Stimulated activated effector memory CD8-positive, alpha-beta T cell treated with anti-CD3 and anti-CD28 coated beads, Interleukin-12 subunit alpha, Interleukin-12 subunit beta, amount 100 ng/mL, for 72 hours (primary cell): ENCODE measurements around the gene SYNGAP1.

Experiments used
- ATAC-seq: fragments of 150-1000 bp; cut with Tn5 transposase; 2 replicates; pipeline ENCODE4 v1.10.0; 2021
- DNase-seq, 2 donors: peaks; one replicate each; pipeline ENCODE4 v3.0.0; 2021 to 2022; ENCODE audit warnings: low spot score in 2 of 2
- H3K27ac Mint-ChIP-seq: one replicate; pipeline ENCODE4 v1.8.0; 2022; ENCODE audit warnings: mild to moderate bottlenecking, mixed read lengths
- H3K36me3 Mint-ChIP-seq: one replicate; pipeline ENCODE4 v1.8.0; 2022; ENCODE audit warnings: mild to moderate bottlenecking, mixed read lengths
- H3K4me1 Mint-ChIP-seq: one replicate; pipeline ENCODE4 v1.8.0; 2022; ENCODE audit warnings: mixed read lengths
- H3K4me3 Mint-ChIP-seq: one replicate; pipeline ENCODE4 v1.8.0; 2022; ENCODE audit warnings: mild to moderate bottlenecking, mixed read lengths
- H3K9me3 Mint-ChIP-seq: one replicate; pipeline ENCODE4 v1.8.0; 2022; ENCODE audit warnings: mixed read lengths

The SYNGAP1 gene

DNA sequence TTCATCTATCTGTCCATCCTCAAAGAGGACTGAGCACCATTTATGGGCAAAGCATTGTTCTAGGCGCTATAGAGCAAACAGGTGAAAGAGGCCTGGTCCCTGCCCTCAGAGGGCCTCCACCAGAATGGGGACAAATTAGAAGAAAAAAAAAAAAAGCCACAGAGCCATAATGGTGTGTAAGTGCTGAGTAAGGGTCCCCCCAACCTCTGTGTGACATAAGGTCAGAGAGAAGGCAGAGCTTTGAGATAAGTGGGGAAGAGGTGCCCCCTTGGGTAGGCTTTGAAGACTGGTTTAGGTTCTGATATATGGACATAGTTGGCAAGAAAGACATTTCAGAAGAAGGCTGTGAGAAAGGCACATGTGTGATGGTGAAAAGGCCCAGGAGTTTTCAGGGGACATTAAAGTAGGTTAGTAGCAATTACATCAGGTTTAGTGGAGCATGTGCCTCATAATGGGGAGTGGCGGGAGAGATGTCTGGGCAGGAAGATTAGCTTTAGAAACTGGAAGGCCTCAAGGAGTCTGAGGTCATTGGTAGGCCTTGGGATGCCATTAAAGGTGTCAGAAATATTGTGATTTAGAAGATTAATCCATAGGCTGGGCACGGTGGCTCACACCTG lies 19.2 kb downstream of the SYNGAP1 start:
- Mint-ChIP-seq H3K36me3 (peaks cover 84% of the 10 kb centered on the region), H3K9me3 (no peaks in the 10 kb centered on the region), H3K27ac (peak overlapping the region; percentile 79), H3K4me3 (no peak overlapping the region), H3K4me1 (peaks cover 8% of the 10 kb centered on the region)
- DNase-seq: no peak
- no peak for ATAC-seq

DNA sequence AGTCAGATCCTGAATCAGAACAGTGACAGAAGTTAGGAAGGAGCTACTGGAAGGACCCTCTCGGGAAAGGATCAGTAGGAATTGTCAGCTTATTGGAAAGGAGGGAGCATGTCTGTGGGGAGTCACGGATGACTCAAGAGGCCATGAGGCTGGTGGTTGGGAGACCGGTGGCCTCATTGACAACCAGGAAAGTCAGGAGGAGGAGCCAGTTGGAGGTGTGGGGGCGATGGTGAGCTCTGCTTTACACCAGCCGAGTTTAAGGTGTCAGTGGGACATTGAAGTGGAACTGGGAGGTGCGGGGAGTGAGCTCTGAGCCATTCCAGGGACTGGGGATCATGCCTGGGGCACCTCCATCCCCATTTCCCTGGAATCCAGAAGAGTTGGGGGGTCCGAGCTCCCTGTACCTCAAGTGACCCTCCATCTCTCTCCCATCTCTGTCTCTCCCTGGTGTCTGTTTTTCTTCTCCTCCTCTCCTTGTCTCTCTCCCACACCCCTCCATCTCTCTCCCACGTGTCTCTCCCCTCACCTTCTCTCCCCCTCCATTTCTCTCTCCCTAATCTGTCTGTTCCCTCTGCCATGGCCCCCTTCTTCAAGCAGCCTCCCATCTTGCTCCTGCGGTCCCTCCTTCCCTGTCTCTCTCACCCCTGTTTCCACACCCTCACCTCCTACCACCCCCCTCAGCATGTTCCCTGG lies 20.2 kb downstream of the SYNGAP1 start:
- H3K9me3 Mint-ChIP-seq: no peaks in the 10 kb centered on the region
- H3K4me3 Mint-ChIP-seq: no peak overlapping the region
- H3K36me3 Mint-ChIP-seq: peaks cover 82% of the 10 kb centered on the region
- no peak for ATAC-seq
- no peak for DNase-seq
- H3K27ac Mint-ChIP-seq: peak overlapping the region; percentile 79
- H3K4me1 Mint-ChIP-seq: peaks cover 6% of the 10 kb centered on the region

DNA sequence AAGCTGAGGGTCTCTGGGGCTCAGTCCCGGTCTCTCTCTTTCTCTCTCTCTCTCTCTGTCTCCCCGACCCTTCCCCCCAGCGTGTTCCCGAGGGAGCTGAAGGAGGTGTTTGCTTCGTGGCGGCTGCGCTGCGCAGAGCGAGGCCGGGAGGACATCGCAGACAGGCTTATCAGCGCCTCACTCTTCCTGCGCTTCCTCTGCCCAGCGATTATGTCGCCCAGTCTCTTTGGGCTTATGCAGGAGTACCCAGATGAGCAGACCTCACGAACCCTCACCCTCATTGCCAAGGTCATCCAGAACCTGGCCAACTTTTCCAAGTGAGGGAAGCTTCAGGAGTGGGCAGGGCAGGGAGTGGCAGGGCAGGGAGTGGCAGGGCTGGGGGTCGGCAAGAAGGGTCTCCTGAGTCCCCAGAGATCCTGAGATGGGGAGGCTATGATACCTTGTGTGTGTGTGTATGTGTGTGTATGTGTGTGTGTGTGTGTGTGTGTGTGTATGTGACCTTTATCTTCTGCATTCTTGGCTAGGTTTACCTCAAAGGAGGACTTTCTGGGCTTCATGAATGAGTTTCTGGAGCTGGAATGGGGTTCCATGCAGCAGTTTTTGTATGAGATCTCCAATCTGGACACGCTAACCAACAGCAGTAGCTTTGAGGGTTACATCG lies 20.9 kb downstream of the SYNGAP1 start:
- ATAC-seq (no peak), DNase-seq (no peak)
- Mint-ChIP-seq H3K36me3 (peaks cover 82% of the 10 kb centered on the region), H3K4me3 (no peak overlapping the region), H3K27ac (peak overlapping the region; percentile 79), H3K4me1 (peaks cover 6% of the 10 kb centered on the region), H3K9me3 (no peaks in the 10 kb centered on the region)

DNA sequence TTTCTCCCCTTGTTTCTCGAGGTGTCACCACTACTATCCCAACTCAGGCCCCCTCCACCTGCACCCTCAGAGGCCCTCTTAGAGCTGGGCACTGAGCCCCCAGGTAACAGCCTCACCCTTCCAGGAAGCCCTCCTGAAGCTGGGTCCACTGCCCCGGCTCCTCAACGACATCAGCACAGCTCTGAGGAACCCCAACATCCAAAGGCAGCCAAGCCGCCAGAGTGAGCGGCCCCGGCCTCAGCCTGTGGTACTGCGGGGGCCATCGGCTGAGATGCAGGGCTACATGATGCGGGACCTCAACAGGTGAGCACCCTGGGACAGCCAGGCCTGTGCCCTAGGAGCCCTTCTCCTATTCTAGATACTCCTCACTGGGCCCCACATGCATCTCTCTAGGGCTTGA lies 21.6 kb downstream of the SYNGAP1 start:
- Mint-ChIP-seq H3K4me1 (peaks cover 11% of the 10 kb centered on the region), H3K4me3 (no peak overlapping the region), H3K9me3 (no peaks in the 10 kb centered on the region), H3K36me3 (peaks cover 82% of the 10 kb centered on the region), H3K27ac (peak overlapping the region; percentile 79)
- no peak for DNase-seq
- no peak for ATAC-seq

DNA sequence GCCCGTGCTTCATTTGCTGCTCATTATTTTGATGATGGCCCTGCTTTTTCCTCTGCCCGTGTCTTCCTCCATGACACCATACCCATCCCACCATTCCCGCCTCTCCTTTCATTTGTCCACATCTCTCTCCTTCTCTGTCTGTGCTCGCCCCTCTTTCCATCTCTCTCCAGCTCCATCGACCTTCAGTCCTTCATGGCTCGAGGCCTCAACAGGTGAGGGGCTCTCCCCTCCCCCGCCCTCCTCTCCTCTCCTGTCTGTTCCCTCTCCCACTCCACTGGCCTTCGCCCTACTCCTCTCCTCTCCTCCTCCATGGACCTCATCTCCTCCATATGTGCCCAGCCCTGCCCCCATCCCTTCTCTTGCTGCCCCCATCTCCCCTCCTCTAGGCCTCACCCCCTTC lies 22.4 kb downstream of the SYNGAP1 start:
- H3K9me3 Mint-ChIP-seq: no peaks in the 10 kb centered on the region
- peak overlapping the region; percentile 79 for H3K27ac Mint-ChIP-seq
- H3K4me1 Mint-ChIP-seq: peaks cover 11% of the 10 kb centered on the region
- ATAC-seq (no peak), DNase-seq (no peak)
- H3K36me3 Mint-ChIP-seq: peaks cover 81% of the 10 kb centered on the region
- H3K4me3 Mint-ChIP-seq: no peak overlapping the region

DNA sequence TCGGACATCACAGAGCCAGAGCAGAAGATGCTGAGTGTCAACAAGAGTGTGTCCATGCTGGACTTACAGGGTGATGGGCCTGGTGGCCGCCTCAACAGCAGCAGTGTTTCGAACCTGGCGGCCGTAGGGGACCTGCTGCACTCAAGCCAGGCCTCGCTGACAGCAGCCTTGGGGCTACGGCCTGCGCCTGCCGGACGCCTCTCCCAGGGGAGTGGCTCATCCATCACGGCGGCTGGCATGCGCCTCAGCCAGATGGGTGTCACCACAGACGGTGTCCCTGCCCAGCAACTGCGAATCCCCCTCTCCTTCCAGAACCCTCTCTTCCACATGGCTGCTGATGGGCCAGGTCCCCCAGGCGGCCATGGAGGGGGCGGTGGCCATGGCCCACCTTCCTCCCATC lies 23.2 kb downstream of the SYNGAP1 start:
- no peaks in the 10 kb centered on the region for H3K9me3 Mint-ChIP-seq
- ATAC-seq (no peak), DNase-seq (no peak)
- peaks cover 83% of the 10 kb centered on the region for H3K36me3 Mint-ChIP-seq
- H3K4me3 Mint-ChIP-seq: no peak overlapping the region
- H3K4me1 Mint-ChIP-seq: peaks cover 14% of the 10 kb centered on the region
- peak overlapping the region; percentile 56 for H3K27ac Mint-ChIP-seq

DNA sequence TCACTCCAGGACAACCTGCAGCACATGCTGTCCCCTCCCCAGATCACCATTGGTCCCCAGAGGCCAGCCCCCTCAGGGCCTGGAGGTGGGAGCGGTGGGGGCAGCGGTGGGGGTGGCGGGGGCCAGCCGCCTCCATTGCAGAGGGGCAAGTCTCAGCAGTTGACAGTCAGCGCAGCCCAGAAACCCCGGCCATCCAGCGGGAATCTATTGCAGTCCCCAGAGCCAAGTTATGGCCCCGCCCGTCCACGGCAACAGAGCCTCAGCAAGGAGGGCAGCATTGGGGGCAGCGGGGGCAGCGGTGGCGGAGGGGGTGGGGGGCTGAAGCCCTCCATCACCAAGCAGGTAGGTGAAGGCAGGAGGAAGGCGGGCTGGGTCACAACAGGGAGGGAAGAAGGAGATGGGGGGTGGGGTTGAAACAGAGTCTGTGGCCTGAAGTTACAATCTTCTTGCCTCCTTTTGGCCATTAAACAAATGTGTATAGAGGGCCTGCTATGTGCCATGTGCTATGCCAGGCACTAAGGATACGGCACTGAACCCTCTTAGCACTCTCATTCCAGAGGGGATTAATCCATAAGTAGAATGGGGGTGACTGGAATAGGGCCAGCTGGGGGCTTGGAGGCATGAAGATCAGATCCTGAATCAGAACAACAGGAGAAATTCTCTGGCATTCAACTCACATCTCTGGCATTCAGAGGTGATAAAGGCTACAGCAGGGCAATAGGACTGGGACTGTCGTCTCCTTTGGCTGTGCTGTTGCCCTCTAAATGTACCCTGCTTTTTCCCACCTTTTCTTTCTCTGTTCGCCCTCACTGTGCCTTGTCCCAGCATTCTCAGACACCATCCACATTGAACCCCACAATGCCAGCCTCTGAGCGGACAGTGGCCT lies 24.0 kb downstream of the SYNGAP1 start:
- DNase-seq (no peak), ATAC-seq (no peak)
- Mint-ChIP-seq H3K36me3 (peaks cover 83% of the 10 kb centered on the region), H3K4me1 (peaks cover 23% of the 10 kb centered on the region), H3K27ac (peak overlapping the region; percentile 60), H3K9me3 (no peaks in the 10 kb centered on the region), H3K4me3 (no peak overlapping the region)

DNA sequence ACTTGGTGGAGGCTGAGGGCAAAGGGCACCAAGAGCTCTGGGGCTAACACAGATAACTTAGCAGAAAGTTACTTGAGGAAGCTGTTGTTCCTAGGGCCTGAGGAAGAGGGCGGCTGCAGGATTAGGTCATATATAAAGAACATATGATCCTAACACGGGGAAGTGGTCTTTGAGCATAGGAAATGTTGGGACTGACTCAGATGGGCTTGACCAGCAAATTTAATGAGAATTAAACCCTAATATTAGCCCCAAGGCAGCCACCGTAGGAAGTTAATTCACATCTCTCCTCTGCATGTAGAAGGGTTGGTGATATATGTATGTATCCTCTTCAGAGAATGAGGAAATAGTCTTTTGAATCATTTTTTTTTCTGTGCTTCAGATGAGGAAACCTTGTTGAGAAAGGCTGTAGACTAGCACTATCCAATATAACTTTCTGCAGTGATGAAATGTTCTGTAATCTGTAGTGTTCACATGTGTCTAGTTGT lies 25.3 kb downstream of the SYNGAP1 start:
- H3K4me3 Mint-ChIP-seq: no peak overlapping the region
- peak overlapping the region; percentile 60 for H3K27ac Mint-ChIP-seq
- ATAC-seq (no peak), DNase-seq (no peak)
- no peaks in the 10 kb centered on the region for H3K9me3 Mint-ChIP-seq
- H3K4me1 Mint-ChIP-seq: peaks cover 19% of the 10 kb centered on the region
- H3K36me3 Mint-ChIP-seq: peaks cover 73% of the 10 kb centered on the region

DNA sequence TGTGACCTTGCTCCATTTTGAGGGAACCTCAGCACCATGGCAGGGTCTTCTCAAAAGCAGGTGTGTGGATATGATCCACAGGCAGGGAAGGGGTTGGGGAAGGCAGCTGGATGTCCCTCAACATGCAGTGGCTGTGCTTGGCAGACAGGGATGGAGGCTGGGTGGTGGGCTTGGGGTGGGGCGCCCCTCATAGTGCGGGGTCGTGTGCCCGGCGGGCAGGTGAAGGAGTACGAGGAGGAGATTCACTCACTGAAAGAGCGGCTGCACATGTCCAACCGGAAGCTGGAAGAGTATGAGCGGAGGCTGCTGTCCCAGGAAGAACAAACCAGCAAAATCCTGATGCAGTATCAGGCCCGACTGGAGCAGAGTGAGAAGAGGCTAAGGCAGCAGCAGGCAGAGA lies 26.5 kb downstream of the SYNGAP1 start:
- DNase-seq (no peak), ATAC-seq (no peak)
- no peaks in the 10 kb centered on the region for H3K9me3 Mint-ChIP-seq
- peaks cover 62% of the 10 kb centered on the region for H3K36me3 Mint-ChIP-seq
- no peak overlapping the region for H3K4me3 Mint-ChIP-seq
- peaks cover 19% of the 10 kb centered on the region for H3K4me1 Mint-ChIP-seq
- H3K27ac Mint-ChIP-seq: peak overlapping the region; percentile 84

DNA sequence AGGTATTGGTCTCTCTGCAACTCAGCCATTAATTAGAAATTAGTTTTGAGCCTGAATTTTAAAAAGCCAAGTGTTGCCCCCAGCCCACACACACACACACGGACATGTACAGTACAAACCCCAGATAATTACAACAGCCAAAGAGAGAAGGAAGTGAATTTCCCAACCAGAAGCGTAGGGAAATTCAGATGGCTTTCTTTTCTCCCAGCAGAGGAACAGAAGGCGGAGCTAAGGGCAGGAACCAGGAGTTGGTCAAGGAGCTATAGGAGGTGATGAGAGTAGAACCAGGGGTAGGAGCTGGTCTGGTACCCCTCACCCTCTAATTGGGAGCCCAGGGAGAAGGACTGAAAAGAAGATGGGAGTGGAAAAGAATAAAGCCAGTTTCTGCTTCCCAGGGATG lies 30.6 kb downstream of the SYNGAP1 start:
- H3K4me3 Mint-ChIP-seq: no peak overlapping the region
- no peak for DNase-seq
- no peak for ATAC-seq
- peaks cover 62% of the 10 kb centered on the region for H3K36me3 Mint-ChIP-seq
- H3K27ac Mint-ChIP-seq: no peak overlapping the region
- H3K9me3 Mint-ChIP-seq: no peaks in the 10 kb centered on the region
- H3K4me1 Mint-ChIP-seq: peaks cover 45% of the 10 kb centered on the region

DNA sequence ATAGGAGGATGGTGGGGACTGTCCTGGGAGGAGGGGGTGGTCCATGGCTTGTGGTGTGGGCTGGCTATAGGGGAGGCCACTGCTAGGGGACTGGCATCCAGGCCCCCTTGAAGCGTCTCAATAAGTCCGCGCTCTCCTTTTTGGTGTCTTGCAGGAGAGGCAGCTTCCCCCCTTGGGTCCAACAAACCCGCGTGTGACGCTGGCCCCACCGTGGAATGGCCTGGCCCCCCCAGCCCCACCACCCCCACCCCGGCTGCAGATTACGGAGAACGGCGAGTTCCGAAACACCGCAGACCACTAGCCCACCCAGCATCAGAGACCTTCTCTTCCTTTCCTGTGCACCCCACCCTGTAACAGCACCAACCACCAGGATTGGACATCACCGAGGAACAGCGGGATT lies 31.7 kb downstream of the SYNGAP1 start:
- H3K4me1 Mint-ChIP-seq: peaks cover 43% of the 10 kb centered on the region
- peak overlapping the region; percentile 89 for H3K27ac Mint-ChIP-seq

DNA sequence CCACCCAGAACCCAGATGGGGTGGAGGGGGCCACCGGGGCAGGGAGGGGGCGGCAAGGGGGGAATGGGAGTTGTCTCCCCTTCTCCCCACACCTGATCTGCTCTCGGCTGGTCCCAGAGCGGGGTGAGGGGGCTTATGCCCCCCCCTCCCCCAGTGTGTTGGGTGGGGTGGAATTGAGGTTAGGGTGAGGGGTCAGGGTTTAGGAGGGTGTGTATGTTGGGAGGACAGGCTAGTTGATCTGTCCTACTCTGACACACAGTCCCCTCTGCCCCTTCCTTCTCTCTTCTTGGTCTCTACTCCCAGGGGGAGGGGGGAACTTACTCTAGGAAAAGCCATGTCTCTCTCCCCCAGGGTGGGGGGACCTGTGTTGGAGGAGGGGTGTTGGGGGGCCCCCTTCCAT lies 32.6 kb downstream of the SYNGAP1 start:
- no peak for DNase-seq
- H3K36me3 Mint-ChIP-seq: peaks cover 63% of the 10 kb centered on the region
- H3K27ac Mint-ChIP-seq: peak overlapping the region; percentile 89
- no peaks in the 10 kb centered on the region for H3K9me3 Mint-ChIP-seq
- H3K4me1 Mint-ChIP-seq: peaks cover 43% of the 10 kb centered on the region
- peak overlapping the region; percentile 94 for H3K4me3 Mint-ChIP-seq
- ATAC-seq: no peak

More for the DNA sequence above, 31.7 kb downstream of the SYNGAP1 start:
- DNase-seq (no peak), ATAC-seq (no peak)
- no peaks in the 10 kb centered on the region for H3K9me3 Mint-ChIP-seq
- H3K4me3 Mint-ChIP-seq: no peak overlapping the region
- peaks cover 62% of the 10 kb centered on the region for H3K36me3 Mint-ChIP-seq

DNA sequence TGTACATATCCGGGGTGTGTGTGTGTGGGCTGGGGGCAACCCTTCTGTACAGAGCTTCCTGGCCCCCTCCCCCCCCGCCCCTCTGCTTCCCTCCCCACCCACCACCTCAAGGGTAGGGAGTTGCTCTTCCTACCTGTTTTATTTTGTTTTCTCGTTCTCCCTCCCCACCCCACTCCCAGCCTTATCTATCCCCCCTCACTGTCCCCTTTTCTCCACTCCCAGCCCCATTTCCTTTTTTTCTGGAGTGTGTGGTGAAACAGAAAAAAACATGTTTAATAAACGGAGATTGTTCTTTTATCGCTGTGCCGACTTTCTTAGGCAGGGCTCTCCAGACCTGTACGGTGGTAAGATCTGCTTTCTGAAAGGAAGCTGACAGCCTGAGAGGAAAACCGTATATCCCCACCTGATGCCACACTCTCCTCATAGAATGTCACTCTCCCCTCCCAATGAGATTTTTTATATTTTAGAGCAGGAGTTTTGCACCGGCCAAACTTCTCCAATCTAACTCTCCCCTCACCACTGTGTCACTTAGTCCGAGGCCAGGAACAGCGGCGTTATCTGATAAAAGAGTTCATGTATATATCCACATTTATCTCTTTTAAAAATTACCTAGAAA lies 33.6 kb downstream of the SYNGAP1 start:
- Mint-ChIP-seq H3K4me1 (peaks cover 36% of the 10 kb centered on the region), H3K36me3 (peaks cover 53% of the 10 kb centered on the region), H3K9me3 (no peaks in the 10 kb centered on the region), H3K27ac (peak overlapping the region; percentile 89), H3K4me3 (peak overlapping the region; percentile 94)
- ATAC-seq: no peak
- no peak for DNase-seq

DNA sequence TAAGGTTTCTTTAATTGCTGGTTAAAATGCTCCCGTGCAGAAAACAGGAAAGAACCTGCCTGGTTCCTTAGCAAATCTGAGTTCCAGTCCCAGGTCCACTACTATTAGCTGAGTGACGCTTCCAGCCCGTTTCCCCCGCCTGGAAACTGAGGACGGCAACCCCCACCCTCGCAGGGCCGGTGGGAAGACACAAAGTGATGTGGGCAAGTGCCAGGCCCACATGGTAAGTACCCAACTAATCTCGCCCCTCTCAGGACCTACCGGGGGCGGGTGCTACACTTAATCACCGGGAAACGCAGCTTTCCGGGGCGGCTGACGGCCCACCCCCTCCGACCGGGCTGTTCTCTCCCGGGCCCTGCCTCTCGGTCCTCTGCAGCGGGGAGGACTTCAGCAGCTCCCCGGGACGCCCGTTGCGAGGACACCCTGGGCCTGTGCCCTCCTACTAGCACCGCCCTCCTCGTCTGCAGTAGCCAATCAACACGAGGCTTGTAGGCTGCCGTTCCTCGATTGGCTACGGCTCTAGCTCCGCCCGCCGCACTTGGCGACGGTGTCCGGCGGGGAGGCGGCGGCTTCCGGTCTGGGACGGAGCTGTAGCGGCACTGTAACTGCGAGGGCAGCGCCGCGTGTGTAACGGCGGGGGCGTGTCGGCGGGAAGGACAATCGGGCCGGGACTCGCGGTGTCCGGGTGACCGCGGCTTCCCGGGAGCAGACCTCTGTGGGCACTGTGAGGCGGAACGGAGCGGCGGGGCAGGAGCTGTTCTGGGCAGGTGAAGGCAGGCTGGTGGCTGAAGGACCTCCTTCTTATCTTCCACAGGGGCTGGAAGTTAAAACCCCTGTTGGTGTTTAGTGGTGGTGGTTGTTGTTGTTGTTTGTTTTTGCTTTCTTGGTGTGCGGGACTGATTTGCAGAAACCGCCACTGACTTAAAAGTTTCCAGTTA lies 34.4 kb downstream of the SYNGAP1 start, which contains the start of gene ZBTB9:
ZBTB9 (plus strand) TSS at position 568 of the 938 bp plus-strand sequence. CDS start 525 bp downstream, outside the sequence.
- ATAC-seq (peak; percentile 99), DNase-seq (peak; percentile 85 to 96)
- Mint-ChIP-seq H3K4me1 (peaks cover 29% of the 10 kb centered on the region), H3K27ac (peak within 1 kb of the TSS; percentile 89), H3K9me3 (no peaks in the 10 kb centered on the region), H3K4me3 (peak within 1 kb of the TSS; percentile 94), H3K36me3 (peaks cover 47% of the 10 kb centered on the region)
